HepG2 (cell line): Measurements from ENCODE around the gene COL27A1. TPM values are rescaled to one million over a fixed set of nuclear protein-coding genes. Genes with fewer than 3 reads are reported as not detected.

Source experiments
- ATAC-seq: fragments of 200-7000 bp; cut with Tn5 transposase; 3 replicates; pipeline ENCODE4 v1.9.1; 2020; ENCODE audit warnings: mild to moderate bottlenecking, moderate library complexity
- BruUV-seq: library from RNA; stranded (reverse); fragments of 400-500 nt; replicated peaks from 2 replicates; lab custom pipeline; 2021; lab: Mats Ljungman, UMichigan
- CTCF ChIA-PET: fragments of 300-600 bp; formaldehyde crosslinking; extraction: SDS; loops from one replicate; lab custom pipeline; 2021; ENCODE audit warnings: low total read pairs, inconsistent platforms, low intra/inter-chr PET ratio; lab: Yijun Ruan, JAX
- POLR2A ChIA-PET: fragments of 350-600 bp; sonication (Branson Sonifier 250); formaldehyde crosslinking; loops from one replicate; lab custom pipeline; 2020; ENCODE audit warnings: antibody characterized with exemption, inconsistent platforms; lab: Yijun Ruan, JAX
- DNase-seq: peaks from one replicate; pipeline ENCODE4 v3.0.0-alpha.2; 2015; ENCODE audit warnings: low spot score
- FAIRE-seq: peaks from 3 replicates; lab custom pipeline; 2011; peaks lifted over from hg19 to GRCh38; lab: Jason Lieb, UNC
- H2AFZ ChIP-seq: one replicate; pipeline ENCODE4 v1.6.1; 2011; ENCODE audit warnings: low read length, inconsistent platforms
- H3K27ac ChIP-seq: fragments of 300-600 bp; 3 replicates; pipeline ENCODE4 v1.8.0; 2011; ENCODE audit warnings: mixed run types, mild to moderate bottlenecking, mixed read lengths, low read length, inconsistent platforms; ENCODE audit not compliant: insufficient read depth; ENCODE audit errors: extremely low read length
- H3K27me3 ChIP-seq, 2 experiments: fragments of 200-600 bp in 1 of 2; 2 replicates in 1 of 2; 3 replicates in 1 of 2; pipeline versions ENCODE4 v1.6.0 to v1.8.0; 2011; ENCODE audit warnings: low read length in 2 of 2, mild to moderate bottlenecking in 2 of 2, moderate library complexity in 2 of 2, inconsistent platforms in 1 of 2; ENCODE audit not compliant: insufficient read depth in 2 of 2, control insufficient read depth in 1 of 2
- H3K36me3 ChIP-seq, 2 experiments: fragments of 200-600 bp in 1 of 2; replicated peaks in 1 of 2; 2 replicates in 1 of 2; 3 replicates in 1 of 2; pipeline versions ENCODE4 v1.5.1 to v1.8.0; 2011; ENCODE audit warnings: low read length in 2 of 2, inconsistent platforms in 1 of 2; ENCODE audit not compliant: insufficient read depth in 2 of 2, control insufficient read depth in 1 of 2
- H3K4me1 ChIP-seq: 2 replicates; pipeline ENCODE4 v1.5.1; 2012; ENCODE audit warnings: low read length, inconsistent platforms; ENCODE audit not compliant: insufficient read depth
- H3K4me2 ChIP-seq: 2 replicates; pipeline ENCODE4 v1.6.0; 2011; ENCODE audit warnings: low read depth, low read length, inconsistent platforms
- H3K4me3 ChIP-seq, 3 experiments: fragments of 200-600 bp in 1 of 3; sonication (generic), shearing (Covaris generic) in 1 of 3; replicated peaks in 1 of 3; 2 replicates each; pipeline ENCODE4 v1.5.1; 2011 to 2016; ENCODE audit warnings: low read length in 3 of 3, inconsistent platforms in 2 of 3, low read depth in 2 of 3, mild to moderate bottlenecking in 2 of 3, control low read depth in 1 of 3, mixed read lengths in 1 of 3; ENCODE audit not compliant: insufficient read depth in 1 of 3
- H3K79me2 ChIP-seq: one replicate; pipeline ENCODE4 v1.6.1; 2011; ENCODE audit warnings: low read length, inconsistent platforms; ENCODE audit not compliant: insufficient read depth
- H3K9ac ChIP-seq: 2 replicates; pipeline ENCODE4 v1.6.0; 2011; ENCODE audit warnings: mild to moderate bottlenecking, low read depth, low read length, inconsistent platforms; ENCODE audit not compliant: insufficient read depth
- H3K9me3 ChIP-seq: 2 replicates; pipeline ENCODE4 v1.5.1; 2012; ENCODE audit warnings: mild to moderate bottlenecking, low read length
- H4K20me1 ChIP-seq: 2 replicates; pipeline ENCODE4 v1.6.0; 2011; ENCODE audit warnings: inconsistent platforms, mild to moderate bottlenecking, low read length, moderate library complexity; ENCODE audit not compliant: insufficient read depth
- BRD4 ChIP-seq: sonication (generic); formaldehyde crosslinking; IDR thresholded peaks from 2 replicates; pipeline ENCODE4 v1.4.0; 2020; ENCODE audit warnings: missing genetic modification reagents
- EP300 ChIP-seq, 3 experiments: sonication (generic) in 1 of 3; formaldehyde crosslinking in 1 of 3; IDR thresholded peaks; 2 replicates each; pipeline versions ENCODE4 v1.5.1 to v1.6.1; 2011 to 2020; ENCODE audit warnings: low read depth in 2 of 3, low read length in 2 of 3, borderline replicate concordance in 1 of 3, improper control_type of control experiment in 1 of 3, mild to moderate bottlenecking in 1 of 3, missing genetic modification reagents in 1 of 3, moderate library complexity in 1 of 3
- ERF ChIP-seq: IDR thresholded peaks from 2 replicates; pipeline ENCODE4 v1.6.1; 2018; ENCODE audit warnings: missing biosample characterization, missing genetic modification reagents
- FLYWCH1 ChIP-seq: sonication (generic); formaldehyde crosslinking; IDR thresholded peaks from 2 replicates; pipeline ENCODE4 v1.8.1; 2023; ENCODE audit warnings: mild to moderate bottlenecking, missing genetic modification reagents
- HOXA3 ChIP-seq: sonication (generic); formaldehyde crosslinking; IDR thresholded peaks from 2 replicates; pipeline ENCODE4 v1.5.0; 2020; ENCODE audit warnings: missing genetic modification reagents
- NR1H2 ChIP-seq: sonication (generic); formaldehyde crosslinking; IDR thresholded peaks from 2 replicates; pipeline ENCODE4 v1.8.1; 2022; ENCODE audit warnings: low read depth, missing genetic modification reagents, borderline replicate concordance
- PPARG ChIP-seq: conservative IDR thresholded peaks from 2 replicates; pipeline ENCODE4 v1.6.1; 2016; ENCODE audit warnings: missing biosample characterization, missing genetic modification reagents
- RNF2 ChIP-seq: fragments of 450-650 bp; conservative IDR thresholded peaks from 2 replicates; pipeline ENCODE4 v1.6.1; 2016; ENCODE audit warnings: low read depth
- STAT5B ChIP-seq: sonication (generic); formaldehyde crosslinking; IDR thresholded peaks from 2 replicates; pipeline ENCODE4 v1.4.0; 2020; ENCODE audit warnings: missing genetic modification reagents
- ZNF337 ChIP-seq: sonication (generic); formaldehyde crosslinking; IDR thresholded peaks from 2 replicates; pipeline ENCODE4 v1.5.1; 2020; ENCODE audit warnings: missing genetic modification reagents, low read depth, mild to moderate bottlenecking, borderline replicate concordance
- ZNF569 ChIP-seq: sonication (generic); formaldehyde crosslinking; IDR thresholded peaks from 2 replicates; pipeline ENCODE4 v1.5.0; 2020; ENCODE audit warnings: mild to moderate bottlenecking, missing genetic modification reagents, moderate library complexity, borderline replicate concordance
- ZNF773 ChIP-seq: sonication (generic); formaldehyde crosslinking; IDR thresholded peaks from 2 replicates; pipeline ENCODE4 v1.4.0; 2020; ENCODE audit warnings: missing genetic modification reagents, borderline replicate concordance
- WGBS: methylation state at CpG from one replicate; pipeline ENCODE4 v1.1.6; 2017; ENCODE audit warnings: low lambda C conversion rate; 5-methylcytosine and 5-hydroxymethylcytosine counted together
- in situ Hi-C: cut with HindIII; loops from 2 replicates; pipeline ENCODE4 v1.10.0; 2017; ENCODE audit warnings: low pct_unique_long_range_greater_than_20kb; ENCODE audit not compliant: extremely low pct_ligation_motif_present
- intact Hi-C: fragments of 100-400 bp; cut with micrococcal nuclease; formaldehyde crosslinking; loops from one replicate; pipeline ENCODE4 v1.10.0; 2022; ENCODE audit not compliant: unreplicated experiment
- polyA plus RNA-seq, 8 experiments: library from polyadenylated mRNA; depleted of rRNA in 3 of 8; stranded (reverse) in 7 of 8; unstranded in 1 of 8; fragments of >200 nt; fragmentation: Illumina TruSeq in 4 of 8; extraction: Trizol in 4 of 8; gene quantifications; 2 replicates each; pipeline versions ENCODE4 v1.2.1 to v1.2.3, GENCODE V29; 2011 to 2016; ENCODE audit warnings: low read depth in 4 of 8, missing spikeins in 1 of 8, mixed read lengths in 1 of 8; ENCODE audit not compliant: insufficient read depth in 1 of 8
- total RNA-seq, 5 experiments: library from RNA; depleted of rRNA; stranded (reverse); fragments of >200 nt; fragmentation: Illumina TruSeq; extraction: Trizol; gene quantifications; 2 replicates each; pipeline ENCODE4 v1.2.3, GENCODE V29; 2016; ENCODE audit warnings: low read depth in 1 of 5
- TF ChIP-seq, protein P1 (sequence below): sonication (generic); formaldehyde crosslinking; conservative IDR thresholded peaks from 2 replicates; pipeline ENCODE4 v1.8.0; 2022; ENCODE audit warnings: mild to moderate bottlenecking, moderate library complexity, missing genetic modification reagents
- TF ChIP-seq, protein P2 (sequence below): sonication (generic); formaldehyde crosslinking; IDR thresholded peaks from 2 replicates; pipeline ENCODE4 v1.4.0; 2020; ENCODE audit warnings: low read depth, mild to moderate bottlenecking, missing genetic modification reagents
- TF ChIP-seq, protein P3 (sequence below): sonication (generic); formaldehyde crosslinking; IDR thresholded peaks from 2 replicates; pipeline ENCODE4 v1.5.1; 2020; ENCODE audit warnings: mild to moderate bottlenecking, missing genetic modification reagents, moderate library complexity

The COL27A1 gene
- total and polyA plus RNA-seq, 2 of the 13 experiments (the other 11 are each of a cell fraction or from before 2014, with no cell fraction given), result 71.3 to 89.1 TPM

DNA sequence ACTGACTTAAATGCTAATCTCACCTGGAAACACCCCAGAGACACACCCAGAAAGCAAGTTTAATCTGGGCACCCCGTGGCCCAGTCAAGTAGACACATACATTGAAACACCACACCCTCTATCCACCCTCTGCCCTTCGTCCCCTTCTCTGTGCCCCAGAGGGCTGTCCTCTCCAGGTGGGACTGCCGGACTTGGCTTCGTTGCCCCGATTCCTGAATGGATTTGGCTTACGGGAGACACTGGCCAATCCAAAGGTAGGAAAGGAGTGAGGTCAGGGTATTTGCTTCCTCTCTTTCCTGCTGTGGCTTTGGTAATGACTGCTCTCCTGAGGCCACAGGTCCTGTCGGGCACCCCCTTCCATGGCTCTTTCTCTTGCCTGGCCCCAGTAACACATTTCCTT lies 25.2 kb upstream of the COL27A1 start:
- in situ Hi-C loops, result no loop called here
- no peak overlapping the region for H3K4me2 ChIP-seq
- no peak for TF ChIP-seq RNF2
- no peak for TF ChIP-seq EP300 (IDR thresholded peaks at IDR 0.05; ENCODE audit: low read depth in 2 of 2, low read length in 2 of 2)
- TF ChIP-seq EP300 (CRISPR knock-in tag; IDR thresholded peaks at IDR 0.05; ENCODE audit: borderline replicate concordance), result no peak
- TF ChIP-seq FLYWCH1, result no peak
- TF ChIP-seq ZNF773 (CRISPR knock-in tag), result no peak
- no peak for TF ChIP-seq ZNF569
- TF ChIP-seq PPARG (CRISPR knock-in tag), result no peak
- TF ChIP-seq NR1H2, result no peak
- TF ChIP-seq, protein P1, sequence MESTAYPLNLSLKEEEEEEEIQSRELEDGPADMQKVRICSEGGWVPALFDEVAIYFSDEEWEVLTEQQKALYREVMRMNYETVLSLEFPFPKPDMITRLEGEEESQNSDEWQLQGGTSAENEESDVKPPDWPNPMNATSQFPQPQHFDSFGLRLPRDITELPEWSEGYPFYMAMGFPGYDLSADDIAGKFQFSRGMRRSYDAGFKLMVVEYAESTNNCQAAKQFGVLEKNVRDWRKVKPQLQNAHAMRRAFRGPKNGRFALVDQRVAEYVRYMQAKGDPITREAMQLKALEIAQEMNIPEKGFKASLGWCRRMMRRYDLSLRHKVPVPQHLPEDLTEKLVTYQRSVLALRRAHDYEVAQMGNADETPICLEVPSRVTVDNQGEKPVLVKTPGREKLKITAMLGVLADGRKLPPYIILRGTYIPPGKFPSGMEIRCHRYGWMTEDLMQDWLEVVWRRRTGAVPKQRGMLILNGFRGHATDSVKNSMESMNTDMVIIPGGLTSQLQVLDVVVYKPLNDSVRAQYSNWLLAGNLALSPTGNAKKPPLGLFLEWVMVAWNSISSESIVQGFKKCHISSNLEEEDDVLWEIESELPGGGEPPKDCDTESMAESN, result no peak
- TF ChIP-seq, protein P2, sequence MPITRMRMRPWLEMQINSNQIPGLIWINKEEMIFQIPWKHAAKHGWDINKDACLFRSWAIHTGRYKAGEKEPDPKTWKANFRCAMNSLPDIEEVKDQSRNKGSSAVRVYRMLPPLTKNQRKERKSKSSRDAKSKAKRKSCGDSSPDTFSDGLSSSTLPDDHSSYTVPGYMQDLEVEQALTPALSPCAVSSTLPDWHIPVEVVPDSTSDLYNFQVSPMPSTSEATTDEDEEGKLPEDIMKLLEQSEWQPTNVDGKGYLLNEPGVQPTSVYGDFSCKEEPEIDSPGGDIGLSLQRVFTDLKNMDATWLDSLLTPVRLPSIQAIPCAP (CRISPR knock-in tag), result no peak
- no peak for TF ChIP-seq BRD4 (CRISPR knock-in tag)
- TF ChIP-seq ERF (CRISPR knock-in tag), result no peak
- TF ChIP-seq HOXA3 (CRISPR knock-in tag), result no peak
- TF ChIP-seq ZNF337, result no peak
- no peak for TF ChIP-seq STAT5B (CRISPR knock-in tag)
- TF ChIP-seq, protein P3, sequence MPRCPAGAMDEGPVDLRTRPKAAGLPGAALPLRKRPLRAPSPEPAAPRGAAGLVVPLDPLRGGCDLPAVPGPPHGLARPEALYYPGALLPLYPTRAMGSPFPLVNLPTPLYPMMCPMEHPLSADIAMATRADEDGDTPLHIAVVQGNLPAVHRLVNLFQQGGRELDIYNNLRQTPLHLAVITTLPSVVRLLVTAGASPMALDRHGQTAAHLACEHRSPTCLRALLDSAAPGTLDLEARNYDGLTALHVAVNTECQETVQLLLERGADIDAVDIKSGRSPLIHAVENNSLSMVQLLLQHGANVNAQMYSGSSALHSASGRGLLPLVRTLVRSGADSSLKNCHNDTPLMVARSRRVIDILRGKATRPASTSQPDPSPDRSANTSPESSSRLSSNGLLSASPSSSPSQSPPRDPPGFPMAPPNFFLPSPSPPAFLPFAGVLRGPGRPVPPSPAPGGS, result no peak
- TF ChIP-seq, all 625 proteins: peak for 0
- H3K27ac ChIP-seq, result no peak overlapping the region
- no peak overlapping the region for H2AFZ ChIP-seq
- CTCF ChIA-PET, result no interaction called here
- H3K9ac ChIP-seq, result no peak overlapping the region
- H3K36me3 ChIP-seq, result no peaks in the 10 kb centered on the region
- WGBS, result 50% methylated on average over 6 of the region's 7 CpGs
- peaks cover 8% of the 10 kb centered on the region; the same call in 1 of the 2 replicates for H3K9me3 ChIP-seq
- H3K27me3 ChIP-seq, result 0 out of 5 replicates have a peak, but pooled peaks cover 0 to 1% of the 10 kb centered on the region in 2 experiments
- H3K4me3 ChIP-seq, result no peak overlapping the region
- ATAC-seq, result no peak
- no peak for DNase-seq
- H3K4me1 ChIP-seq, result peaks cover 63% of the 10 kb centered on the region
- no peak for FAIRE-seq
- intact Hi-C loops, result no loop called here
- BruUV-seq, result no TSS peak
- POLR2A ChIA-PET, result interaction anchor here (1.1 to 1.3 kb wide), 3 partner anchors 12 to 47 kb away, joined by 3 to 5 read pairs (median 4); no protein-coding TSS in a partner anchor
- H4K20me1 ChIP-seq, result no peaks in the 10 kb centered on the region
- no peaks in the 10 kb centered on the region for H3K79me2 ChIP-seq
